LHCN-M2 (cell line): Measurements from ENCODE around the gene TRIO. TPM values are rescaled to one million over a fixed set of nuclear protein-coding genes. Genes with fewer than 3 reads are reported as not detected.

Experiments
- DNase-seq: peaks from one replicate; pipeline ENCODE4 v3.0.0-alpha.2; 2012; ENCODE audit warnings: low read depth
- total RNA-seq: library from RNA; depleted of rRNA; stranded (reverse); fragments of >200 nt; gene quantifications from 2 replicates; pipeline ENCODE4 v1.2.3, GENCODE V29; 2014

Gene TRIO
- total RNA-seq, 1 experiment from 2014 or later = 168 TPM

- peak; percentile 61 for DNase-seq
Measured at GRCh38 chr5:14167211-14167845, 24.2 kb downstream of the TRIO start.

- DNase-seq = peak; percentile 44
Measured at GRCh38 chr5:14168144-14168792, 25.1 kb downstream of the TRIO start.

DNA sequence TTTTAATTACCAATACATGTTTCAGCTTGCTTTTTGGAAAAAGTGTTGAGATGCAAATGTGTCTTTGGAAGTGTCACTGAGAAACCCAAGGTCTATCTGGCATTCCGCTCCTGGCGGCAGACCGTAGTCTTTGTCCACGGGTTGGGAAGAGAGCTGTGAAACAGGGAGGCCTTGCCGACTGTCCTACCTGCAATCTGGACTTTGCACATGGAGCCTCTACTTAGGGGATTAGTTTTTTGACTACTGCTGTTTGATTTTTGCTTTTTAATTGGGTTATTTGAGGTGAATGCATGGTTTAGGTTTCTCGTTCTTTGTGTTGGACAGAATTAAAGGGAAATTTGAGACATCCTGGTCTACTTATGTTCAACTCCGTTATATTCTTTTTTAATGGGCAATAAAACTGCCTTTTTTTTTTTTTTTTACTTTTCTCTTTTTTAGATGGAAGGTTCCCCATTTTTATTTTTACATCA lies 25.7 kb downstream of the TRIO start:
- DNase-seq = no peak

DNA sequence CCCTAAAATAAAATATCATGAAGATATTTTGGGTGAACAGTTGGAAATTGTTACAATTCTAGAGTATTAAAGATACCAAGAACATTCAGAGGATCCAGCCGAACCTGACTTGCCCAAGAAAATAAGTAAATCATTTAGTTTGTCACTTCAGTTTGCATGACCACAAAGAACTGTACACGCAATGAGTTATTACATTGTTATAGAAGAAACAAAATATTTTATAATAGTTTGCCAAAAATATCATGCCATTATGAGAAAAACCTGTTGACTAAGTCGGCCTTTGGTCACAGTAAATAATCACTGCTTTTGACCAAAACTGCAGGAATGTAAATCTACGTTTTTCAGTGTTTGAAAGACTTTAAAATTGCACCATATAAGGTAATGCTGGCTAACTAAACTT lies 27.9 kb downstream of the TRIO start:
- peak; percentile 44 for DNase-seq

GRCh38 chr5:14171621-14172020 lies 28.5 kb downstream of the TRIO start:
- peak; percentile 44 for DNase-seq

DNA sequence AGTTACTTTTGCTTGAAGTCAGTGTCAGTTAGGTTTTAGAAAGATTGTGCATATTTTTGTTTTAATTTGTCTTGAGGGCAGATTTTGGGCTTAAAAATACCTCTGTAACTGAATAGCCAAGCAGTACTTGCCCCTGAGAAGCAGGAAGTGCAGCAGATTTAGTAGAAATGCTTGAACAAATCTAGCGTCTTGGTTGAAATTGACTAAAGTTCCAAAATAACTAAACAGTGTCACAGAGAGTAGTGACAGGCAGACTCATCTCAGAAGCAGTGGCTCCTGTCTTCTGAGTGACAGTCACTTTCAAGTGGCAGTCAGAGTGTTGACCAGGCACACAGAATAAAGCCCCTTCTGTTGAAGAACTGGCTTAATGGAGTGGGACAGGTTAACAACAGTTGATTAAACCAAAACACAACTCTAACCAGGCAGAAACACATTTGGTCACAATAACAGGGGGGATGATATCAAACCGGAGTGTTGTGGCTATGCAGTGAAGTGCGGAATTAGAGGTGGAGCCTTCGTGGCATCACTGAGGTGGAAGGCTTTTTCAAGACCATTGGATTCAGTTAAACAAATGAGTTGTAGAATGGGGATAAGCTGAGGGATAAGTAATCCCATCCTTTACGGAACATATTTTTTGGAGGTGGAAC lies 29.1 kb downstream of the TRIO start:
- no peak for DNase-seq

GRCh38 chr5:14173377-14174229 lies 30.5 kb downstream of the TRIO start:
- no peak for DNase-seq

DNA sequence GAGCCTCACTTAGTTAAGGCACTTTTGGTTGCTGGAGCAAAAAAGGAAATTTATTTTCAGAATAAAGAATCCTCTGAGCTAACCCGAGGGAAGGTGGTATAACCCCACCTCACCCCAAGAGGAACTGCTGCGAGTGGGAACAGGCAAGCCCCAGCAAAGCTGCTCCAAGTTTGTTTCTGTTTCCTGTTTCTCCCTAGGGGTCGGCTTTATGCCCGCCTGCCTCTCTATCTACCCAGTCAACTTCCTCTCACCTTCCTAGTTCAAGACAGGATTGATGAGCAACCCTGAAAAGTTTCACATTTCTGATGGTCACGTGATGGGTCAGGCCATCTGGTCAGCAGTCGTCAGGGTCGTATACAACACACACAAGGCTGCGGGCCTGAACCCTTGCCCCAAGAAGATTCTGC lies 31.1 kb downstream of the TRIO start:
- peak; percentile 60 for DNase-seq

GRCh38 chr5:14175381-14175780 lies 32.2 kb downstream of the TRIO start:
- DNase-seq = no peak

- DNase-seq = no peak
Measured at GRCh38 chr5:14176888-14177287, 33.7 kb downstream of the TRIO start.

- no peak for DNase-seq
Measured at GRCh38 chr5:14177634-14178033, 34.5 kb downstream of the TRIO start.

GRCh38 chr5:14178091-14178490 lies 34.9 kb downstream of the TRIO start:
- peak; percentile 54 for DNase-seq

- DNase-seq = peak; percentile 93
Measured at GRCh38 chr5:14178671-14179211, 35.6 kb downstream of the TRIO start.

DNA sequence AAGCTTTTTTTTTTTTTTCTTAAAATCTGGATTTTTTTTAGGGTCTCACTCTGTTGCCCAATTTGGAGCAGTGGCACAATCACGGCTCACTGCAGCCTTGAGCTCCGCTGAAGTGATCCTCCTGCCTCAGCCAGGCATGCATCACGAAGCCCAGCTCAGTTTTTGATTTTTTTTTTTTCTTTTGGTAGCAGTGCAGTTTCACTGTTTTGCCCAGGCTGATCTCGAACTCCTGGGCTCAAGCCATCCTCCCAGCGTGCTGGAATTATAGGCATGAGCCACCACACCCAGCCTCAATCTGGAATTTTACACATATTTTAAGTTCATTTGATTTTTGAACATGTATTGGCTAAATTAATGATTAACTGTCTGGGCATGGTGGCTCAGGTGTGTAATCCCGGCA lies 36.3 kb downstream of the TRIO start:
- DNase-seq = no peak

DNA sequence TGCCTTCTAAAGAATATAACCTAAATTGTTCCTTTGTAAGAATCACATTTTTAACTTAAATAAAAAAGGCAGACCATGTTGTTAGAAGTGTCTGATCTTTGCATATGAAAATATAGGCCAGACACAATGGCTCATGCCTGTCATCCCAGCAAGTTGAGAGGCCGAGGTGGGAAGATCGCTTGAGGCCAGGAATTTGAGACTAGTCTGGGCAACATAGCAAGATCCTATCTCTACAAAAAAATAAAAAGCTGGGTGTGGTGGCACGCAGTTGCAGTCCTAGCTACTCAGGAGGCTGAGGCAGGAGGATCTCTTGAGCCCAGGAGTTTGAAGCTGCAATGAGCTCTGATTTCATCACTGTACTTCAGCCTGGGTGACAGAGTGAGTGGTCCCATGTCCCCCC lies 37.3 kb downstream of the TRIO start:
- no peak for DNase-seq

DNA sequence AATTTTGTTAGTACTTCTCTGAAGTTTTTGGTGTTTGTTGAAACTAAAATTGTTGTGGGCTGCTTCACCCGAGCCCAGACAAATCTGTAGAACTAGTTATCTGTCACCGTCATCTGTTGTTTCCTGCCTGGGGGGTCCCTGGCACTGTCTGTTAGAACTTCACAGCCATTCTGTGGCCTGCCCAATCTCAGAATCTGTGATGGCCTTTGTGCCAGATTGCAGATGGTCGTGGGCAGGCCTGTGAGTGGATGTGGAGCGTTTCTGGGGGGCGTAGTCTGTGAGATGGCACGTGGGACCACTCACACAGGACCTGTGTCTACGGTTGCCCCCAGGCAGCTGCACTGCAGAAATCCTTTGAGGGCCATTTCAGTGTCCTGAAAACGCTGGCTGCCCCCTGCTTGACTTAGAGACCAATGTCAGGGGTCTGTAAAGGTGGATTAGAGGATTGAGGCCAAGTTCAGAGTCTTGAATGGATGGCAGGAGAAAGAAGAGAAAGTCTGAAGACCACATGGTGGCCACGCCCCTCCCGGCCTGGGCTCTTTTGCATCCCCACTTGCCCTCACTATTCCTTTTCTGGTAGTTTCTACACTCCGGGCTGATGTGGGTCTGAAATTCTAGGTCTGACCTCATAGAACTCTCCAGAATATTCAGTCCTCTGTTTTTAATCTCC lies 38.3 kb downstream of the TRIO start:
- DNase-seq = no peak

- DNase-seq = no peak
Measured at GRCh38 chr5:14182761-14183160, 39.6 kb downstream of the TRIO start.

GRCh38 chr5:14183187-14183939 lies 40.2 kb downstream of the TRIO start:
- peak; percentile 58 for DNase-seq

- DNase-seq = no peak
Measured at GRCh38 chr5:14184082-14184481, 40.9 kb downstream of the TRIO start.

GRCh38 chr5:14184725-14185124 lies 41.6 kb downstream of the TRIO start:
- peak; percentile 58 for DNase-seq
